Chondrocyte (in vitro differentiated cells): ENCODE results near the gene GAP43. TPM values are rescaled to one million over a fixed set of nuclear protein-coding genes. Genes with fewer than 3 reads are reported as not detected.

Source experiments
- DNase-seq: peaks from one replicate; pipeline ENCODE4 v3.0.0; 2021; ENCODE audit warnings: mixed read lengths, low spot score
- H3K27ac Mint-ChIP-seq: one replicate; pipeline ENCODE4 v1.8.0; 2021; ENCODE audit warnings: mild to moderate bottlenecking, moderate library complexity, mixed read lengths; ENCODE audit not compliant: unreplicated experiment
- H3K27me3 Mint-ChIP-seq: 2 replicates; pipeline ENCODE4 v1.8.0; 2021; ENCODE audit warnings: low read depth, mixed read lengths
- H3K36me3 Mint-ChIP-seq: 2 replicates; pipeline ENCODE4 v1.8.0; 2021; ENCODE audit warnings: low read depth, mixed read lengths
- H3K4me1 Mint-ChIP-seq: 2 replicates; pipeline ENCODE4 v1.8.0; 2021; ENCODE audit warnings: low read depth, mild to moderate bottlenecking, mixed read lengths
- H3K4me3 Mint-ChIP-seq: one replicate; pipeline ENCODE4 v1.8.0; 2021; ENCODE audit warnings: mild to moderate bottlenecking, moderate library complexity, mixed read lengths; ENCODE audit not compliant: unreplicated experiment
- H3K9me3 Mint-ChIP-seq: 2 replicates; pipeline ENCODE4 v1.8.0; 2021; ENCODE audit warnings: low read depth, mixed read lengths
- total RNA-seq: library from RNA; stranded (reverse); gene quantifications from 3 replicates; pipeline ENCODE4 v1.2.1, GENCODE V29; 2021
- TF ChIP-seq, protein P1 (sequence below): fragments of 200-600 bp; sonication (generic); IDR thresholded peaks from 2 replicates; pipeline ENCODE4 v1.5.0; 2021; ENCODE audit warnings: antibody characterized with exemption, mild to moderate bottlenecking, moderate library complexity

Gene GAP43
- total RNA-seq, 1 donor from 2014 or later, result 3.6 TPM

DNA sequence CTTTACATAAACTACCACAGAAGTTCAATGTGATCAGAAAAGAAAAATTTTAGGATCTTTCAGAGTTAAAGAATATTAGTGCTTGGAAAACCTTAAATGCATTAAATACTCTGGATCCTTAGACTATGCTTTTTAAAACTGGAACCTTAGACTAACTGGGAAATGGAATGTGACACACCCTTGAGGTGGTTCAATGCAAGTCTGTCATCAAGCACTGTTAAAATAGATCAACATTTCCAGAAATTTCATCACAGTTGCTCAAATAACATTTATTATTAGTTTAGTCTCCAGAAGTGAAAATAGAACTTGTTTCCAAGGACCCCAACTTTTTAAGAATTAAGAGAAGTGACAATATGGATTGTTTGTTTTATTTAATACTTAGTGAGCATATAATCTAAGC, 71.8 kb downstream of the GAP43 start:
- Mint-ChIP-seq H3K27me3 (no peaks in the 10 kb centered on the region), H3K4me3 (no peak overlapping the region), H3K27ac (peak overlapping the region; percentile 87)

DNA sequence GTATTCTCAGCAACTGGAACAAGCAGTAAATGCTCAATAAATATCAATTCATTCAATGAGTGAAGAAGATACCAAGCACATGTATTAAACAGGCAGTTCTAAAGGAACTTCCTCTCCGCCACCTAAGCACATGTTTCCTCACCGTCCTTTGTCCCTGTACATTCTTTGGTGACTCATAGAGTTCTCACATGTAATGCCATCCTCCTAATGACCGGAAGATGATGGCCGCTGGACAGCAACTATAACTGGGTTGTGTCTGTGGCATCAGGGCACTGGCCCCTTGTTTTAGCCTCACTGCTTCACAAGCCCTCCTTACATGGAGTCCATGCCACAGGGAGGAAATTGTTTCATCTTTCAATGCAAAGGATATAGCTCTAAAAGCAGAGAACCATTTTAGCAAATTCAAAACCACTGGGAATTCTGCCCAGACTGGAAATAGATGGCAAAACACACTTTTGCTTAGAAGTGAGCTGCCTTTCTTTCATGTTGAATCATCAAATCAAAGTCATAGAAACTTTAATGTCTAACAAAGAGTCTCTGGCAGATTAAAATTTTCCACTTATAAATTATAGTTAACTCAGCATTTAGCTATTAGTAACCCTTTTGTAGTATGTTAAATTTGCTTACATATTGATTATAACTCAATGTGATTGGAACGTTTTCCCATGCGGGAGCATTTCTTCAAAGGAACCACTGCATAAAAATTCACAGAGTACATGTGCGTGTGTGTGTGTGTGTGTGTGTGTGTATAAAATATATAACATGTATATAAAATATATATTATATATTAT, 74.1 kb downstream of the GAP43 start:
- Mint-ChIP-seq H3K4me3 (no peak overlapping the region), H3K9me3 (no peaks in the 10 kb centered on the region), H3K4me1 (peaks cover 34% of the 10 kb centered on the region), H3K36me3 (no peaks in the 10 kb centered on the region), H3K27ac (peak overlapping the region; percentile 86), H3K27me3 (no peaks in the 10 kb centered on the region)
- DNase-seq, result no peak
- TF ChIP-seq, protein P1, sequence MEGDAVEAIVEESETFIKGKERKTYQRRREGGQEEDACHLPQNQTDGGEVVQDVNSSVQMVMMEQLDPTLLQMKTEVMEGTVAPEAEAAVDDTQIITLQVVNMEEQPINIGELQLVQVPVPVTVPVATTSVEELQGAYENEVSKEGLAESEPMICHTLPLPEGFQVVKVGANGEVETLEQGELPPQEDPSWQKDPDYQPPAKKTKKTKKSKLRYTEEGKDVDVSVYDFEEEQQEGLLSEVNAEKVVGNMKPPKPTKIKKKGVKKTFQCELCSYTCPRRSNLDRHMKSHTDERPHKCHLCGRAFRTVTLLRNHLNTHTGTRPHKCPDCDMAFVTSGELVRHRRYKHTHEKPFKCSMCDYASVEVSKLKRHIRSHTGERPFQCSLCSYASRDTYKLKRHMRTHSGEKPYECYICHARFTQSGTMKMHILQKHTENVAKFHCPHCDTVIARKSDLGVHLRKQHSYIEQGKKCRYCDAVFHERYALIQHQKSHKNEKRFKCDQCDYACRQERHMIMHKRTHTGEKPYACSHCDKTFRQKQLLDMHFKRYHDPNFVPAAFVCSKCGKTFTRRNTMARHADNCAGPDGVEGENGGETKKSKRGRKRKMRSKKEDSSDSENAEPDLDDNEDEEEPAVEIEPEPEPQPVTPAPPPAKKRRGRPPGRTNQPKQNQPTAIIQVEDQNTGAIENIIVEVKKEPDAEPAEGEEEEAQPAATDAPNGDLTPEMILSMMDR, result no peak

More for the DNA sequence above, 71.8 kb downstream of the GAP43 start:
- Mint-ChIP-seq H3K4me1 (peaks cover 45% of the 10 kb centered on the region), H3K9me3 (no peaks in the 10 kb centered on the region), H3K36me3 (no peaks in the 10 kb centered on the region)
- TF ChIP-seq, protein P1, result no peak
- DNase-seq, result no peak

GRCh38 chr3:115698851-115699591, 75.7 kb downstream of the GAP43 start:
- H3K4me1 Mint-ChIP-seq, result peaks cover 27% of the 10 kb centered on the region
- H3K27me3 Mint-ChIP-seq, result no peaks in the 10 kb centered on the region
- no peaks in the 10 kb centered on the region for H3K36me3 Mint-ChIP-seq
- H3K9me3 Mint-ChIP-seq, result no peaks in the 10 kb centered on the region
- TF ChIP-seq, protein P1, result no peak
- no peak overlapping the region for H3K4me3 Mint-ChIP-seq
- DNase-seq, result no peak
- peak overlapping the region; percentile 82 for H3K27ac Mint-ChIP-seq

GRCh38 chr3:115699706-115700105, 76.4 kb downstream of the GAP43 start:
- Mint-ChIP-seq H3K27ac (no peak overlapping the region), H3K36me3 (no peaks in the 10 kb centered on the region), H3K9me3 (no peaks in the 10 kb centered on the region), H3K4me3 (no peak overlapping the region), H3K27me3 (no peaks in the 10 kb centered on the region), H3K4me1 (peaks cover 29% of the 10 kb centered on the region)
- no peak for DNase-seq
- TF ChIP-seq, protein P1, result no peak

DNA sequence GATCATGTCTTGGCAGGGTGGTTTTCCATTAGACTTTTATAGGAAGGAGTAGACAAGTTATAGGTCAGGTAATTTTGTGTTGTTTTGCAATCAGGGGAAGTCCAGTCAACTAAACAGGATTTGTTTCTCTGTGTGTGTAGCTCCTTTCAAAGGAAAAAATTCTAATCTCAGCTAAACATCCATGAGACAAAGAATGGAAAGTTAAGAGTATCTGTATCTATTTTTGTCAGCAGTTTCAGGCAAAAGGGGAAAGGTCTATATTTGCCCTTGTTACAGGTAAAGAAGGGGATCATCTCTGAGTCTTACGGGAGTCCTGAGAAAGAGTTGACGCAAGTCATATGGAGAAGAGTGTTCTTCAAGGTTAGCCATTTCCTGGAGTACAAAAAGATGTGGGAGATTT, 79.3 kb downstream of the GAP43 start:
- no peak for DNase-seq
- no peak overlapping the region for H3K27ac Mint-ChIP-seq
- peaks cover 27% of the 10 kb centered on the region for H3K4me1 Mint-ChIP-seq
- no peak overlapping the region for H3K4me3 Mint-ChIP-seq
- H3K27me3 Mint-ChIP-seq, result no peaks in the 10 kb centered on the region
- H3K36me3 Mint-ChIP-seq, result no peaks in the 10 kb centered on the region
- TF ChIP-seq, protein P1, result no peak
- H3K9me3 Mint-ChIP-seq, result no peaks in the 10 kb centered on the region
